Endothelial cell of umbilical vein (primary cell): ENCODE results near the gene RALA.

Experiments used
- EZH2 ChIP-seq: IDR thresholded peaks from 2 replicates; pipeline ENCODE4 v1.6.1; 2012; ENCODE audit warnings: borderline replicate concordance, low read depth, mild to moderate bottlenecking, moderate library complexity, low read length, inconsistent platforms; ENCODE audit not compliant: severe bottlenecking
- FOS ChIP-seq: IDR thresholded peaks from 2 replicates; pipeline ENCODE4 v1.6.1; 2011; ENCODE audit warnings: mild to moderate bottlenecking, low read length, moderate library complexity, borderline replicate concordance; ENCODE audit not compliant: insufficient read depth
- GATA2 ChIP-seq: IDR thresholded peaks from 2 replicates; pipeline ENCODE4 v1.7.0; 2011; ENCODE audit warnings: low read depth, mild to moderate bottlenecking, moderate library complexity, mixed read lengths, low read length; ENCODE audit not compliant: insufficient read length, insufficient read depth
- JUN ChIP-seq: IDR thresholded peaks from 2 replicates; pipeline ENCODE4 v1.6.1; 2011; ENCODE audit warnings: borderline replicate concordance, low read depth; ENCODE audit not compliant: insufficient read length, insufficient read depth
- MYC ChIP-seq: IDR thresholded peaks from one replicate; pipeline ENCODE4 v1.6.1; 2011; ENCODE audit warnings: mild to moderate bottlenecking, low read depth, low read length
- POLR2A ChIP-seq: IDR thresholded peaks from 2 replicates; pipeline ENCODE4 v1.6.1; 2012; ENCODE audit warnings: low read depth, mild to moderate bottlenecking, control low read depth, low read length
- POLR2AphosphoS5 ChIP-seq: IDR thresholded peaks from 2 replicates; pipeline ENCODE4 v1.6.1; 2012; ENCODE audit warnings: low read depth, mild to moderate bottlenecking, control low read depth, low read length, moderate library complexity; ENCODE audit not compliant: insufficient read depth
- TF ChIP-seq, protein P1 (sequence below), 2 donors: IDR thresholded peaks; 1 replicate in 1 of 2; 2 replicates in 1 of 2; pipeline ENCODE4 v1.5.1; 2011; ENCODE audit warnings: low read length in 2 of 2, mild to moderate bottlenecking in 2 of 2, moderate library complexity in 2 of 2, control low read depth in 1 of 2, inconsistent platforms in 1 of 2, low read depth in 1 of 2; ENCODE audit not compliant: insufficient read depth in 1 of 2; ENCODE audit errors: extremely low read depth in 1 of 2
- TF ChIP-seq, protein P2 (sequence below): IDR thresholded peaks from 2 replicates; pipeline ENCODE4 v1.6.1; 2011; ENCODE audit not compliant: insufficient read depth, insufficient read length

DNA sequence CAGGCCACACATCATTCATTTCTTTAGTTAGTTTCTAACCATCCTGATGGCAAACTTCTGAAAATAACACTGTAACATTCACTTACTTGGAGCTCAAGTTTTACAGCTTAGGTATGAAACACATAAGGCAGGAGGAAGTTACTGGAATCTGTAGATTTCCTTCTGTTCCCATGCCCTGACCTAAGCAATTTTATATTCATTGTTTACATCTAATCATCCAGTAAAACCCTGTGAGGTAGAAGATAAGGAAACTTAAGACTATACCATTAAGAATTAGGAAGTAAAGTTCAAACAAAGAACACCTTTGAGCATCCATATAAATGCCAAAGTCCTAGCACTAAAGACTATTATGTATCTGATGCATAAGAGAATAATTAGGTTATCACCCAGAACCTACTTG, 19.5 kb downstream of the RALA start:
- TF ChIP-seq POLR2A = no peak
- no peak for TF ChIP-seq POLR2AphosphoS5
- TF ChIP-seq, protein P1, sequence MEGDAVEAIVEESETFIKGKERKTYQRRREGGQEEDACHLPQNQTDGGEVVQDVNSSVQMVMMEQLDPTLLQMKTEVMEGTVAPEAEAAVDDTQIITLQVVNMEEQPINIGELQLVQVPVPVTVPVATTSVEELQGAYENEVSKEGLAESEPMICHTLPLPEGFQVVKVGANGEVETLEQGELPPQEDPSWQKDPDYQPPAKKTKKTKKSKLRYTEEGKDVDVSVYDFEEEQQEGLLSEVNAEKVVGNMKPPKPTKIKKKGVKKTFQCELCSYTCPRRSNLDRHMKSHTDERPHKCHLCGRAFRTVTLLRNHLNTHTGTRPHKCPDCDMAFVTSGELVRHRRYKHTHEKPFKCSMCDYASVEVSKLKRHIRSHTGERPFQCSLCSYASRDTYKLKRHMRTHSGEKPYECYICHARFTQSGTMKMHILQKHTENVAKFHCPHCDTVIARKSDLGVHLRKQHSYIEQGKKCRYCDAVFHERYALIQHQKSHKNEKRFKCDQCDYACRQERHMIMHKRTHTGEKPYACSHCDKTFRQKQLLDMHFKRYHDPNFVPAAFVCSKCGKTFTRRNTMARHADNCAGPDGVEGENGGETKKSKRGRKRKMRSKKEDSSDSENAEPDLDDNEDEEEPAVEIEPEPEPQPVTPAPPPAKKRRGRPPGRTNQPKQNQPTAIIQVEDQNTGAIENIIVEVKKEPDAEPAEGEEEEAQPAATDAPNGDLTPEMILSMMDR (IDR thresholded peaks at IDR 0.05; ENCODE audit: extremely low read depth in 1 of 2, insufficient read depth in 1 of 2, low read depth in 1 of 2, low read length in 2 of 2) = no peak
- TF ChIP-seq MYC = no peak
- TF ChIP-seq, protein P2, sequence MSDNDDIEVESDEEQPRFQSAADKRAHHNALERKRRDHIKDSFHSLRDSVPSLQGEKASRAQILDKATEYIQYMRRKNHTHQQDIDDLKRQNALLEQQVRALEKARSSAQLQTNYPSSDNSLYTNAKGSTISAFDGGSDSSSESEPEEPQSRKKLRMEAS = no peak
- no peak for TF ChIP-seq JUN
- TF ChIP-seq FOS = no peak
- no peak for TF ChIP-seq EZH2
- TF ChIP-seq GATA2 = no peak
